SK-N-SH treated with all-trans-retinoic acid at 6 μM for 48 hours (cell line): ENCODE measurements around the gene PLCB3.

ENCODE experiments used
- ARNTL ChIP-seq: fragments of 450-650 bp; formaldehyde crosslinking; IDR thresholded peaks from 2 replicates; pipeline ENCODE4 v1.5.0; 2020; ENCODE audit warnings: low read depth, mild to moderate bottlenecking, moderate library complexity, borderline replicate concordance
- PPARA ChIP-seq: fragments of 250-450 bp; sonication (Bioruptor Pico); IDR thresholded peaks from 2 replicates; pipeline ENCODE4 v1.5.0; 2020; ENCODE audit warnings: mild to moderate bottlenecking, borderline replicate concordance
- TCF4 ChIP-seq: fragments of 250-450 bp; sonication (Bioruptor Pico); IDR thresholded peaks from 2 replicates; pipeline ENCODE4 v1.8.0; 2021; ENCODE audit warnings: mild to moderate bottlenecking, moderate library complexity, borderline replicate concordance
- TOX ChIP-seq: fragments of 250-450 bp; sonication (Bioruptor Pico); IDR thresholded peaks from 2 replicates; pipeline ENCODE4 v1.8.0; 2021; ENCODE audit warnings: mild to moderate bottlenecking, moderate library complexity, borderline replicate concordance
- ZFP3 ChIP-seq: fragments of 250-450 bp; sonication (Bioruptor Pico); IDR thresholded peaks from 2 replicates; pipeline ENCODE4 v1.5.0; 2020; ENCODE audit warnings: mild to moderate bottlenecking, moderate library complexity
- ZNF8 ChIP-seq: fragments of 450-650 bp; formaldehyde crosslinking; IDR thresholded peaks from 2 replicates; pipeline ENCODE4 v1.5.0; 2020; ENCODE audit warnings: mild to moderate bottlenecking, moderate library complexity
- TF ChIP-seq, protein P1 (sequence below): fragments of 250-450 bp; sonication (Bioruptor Pico); IDR thresholded peaks from 2 replicates; pipeline ENCODE4 v1.8.0; 2020; ENCODE audit warnings: mild to moderate bottlenecking, moderate library complexity, borderline replicate concordance
- TF ChIP-seq, protein P2 (sequence below): fragments of 250-450 bp; sonication (Bioruptor Pico); IDR thresholded peaks from 2 replicates; pipeline ENCODE4 v1.5.1; 2020; ENCODE audit warnings: low read depth, mild to moderate bottlenecking, moderate library complexity
- TF ChIP-seq, protein P3 (sequence below): fragments of 250-450 bp; sonication (Bioruptor Pico); IDR thresholded peaks from 2 replicates; pipeline ENCODE4 v1.5.1; 2021; ENCODE audit warnings: mild to moderate bottlenecking, moderate library complexity

DNA sequence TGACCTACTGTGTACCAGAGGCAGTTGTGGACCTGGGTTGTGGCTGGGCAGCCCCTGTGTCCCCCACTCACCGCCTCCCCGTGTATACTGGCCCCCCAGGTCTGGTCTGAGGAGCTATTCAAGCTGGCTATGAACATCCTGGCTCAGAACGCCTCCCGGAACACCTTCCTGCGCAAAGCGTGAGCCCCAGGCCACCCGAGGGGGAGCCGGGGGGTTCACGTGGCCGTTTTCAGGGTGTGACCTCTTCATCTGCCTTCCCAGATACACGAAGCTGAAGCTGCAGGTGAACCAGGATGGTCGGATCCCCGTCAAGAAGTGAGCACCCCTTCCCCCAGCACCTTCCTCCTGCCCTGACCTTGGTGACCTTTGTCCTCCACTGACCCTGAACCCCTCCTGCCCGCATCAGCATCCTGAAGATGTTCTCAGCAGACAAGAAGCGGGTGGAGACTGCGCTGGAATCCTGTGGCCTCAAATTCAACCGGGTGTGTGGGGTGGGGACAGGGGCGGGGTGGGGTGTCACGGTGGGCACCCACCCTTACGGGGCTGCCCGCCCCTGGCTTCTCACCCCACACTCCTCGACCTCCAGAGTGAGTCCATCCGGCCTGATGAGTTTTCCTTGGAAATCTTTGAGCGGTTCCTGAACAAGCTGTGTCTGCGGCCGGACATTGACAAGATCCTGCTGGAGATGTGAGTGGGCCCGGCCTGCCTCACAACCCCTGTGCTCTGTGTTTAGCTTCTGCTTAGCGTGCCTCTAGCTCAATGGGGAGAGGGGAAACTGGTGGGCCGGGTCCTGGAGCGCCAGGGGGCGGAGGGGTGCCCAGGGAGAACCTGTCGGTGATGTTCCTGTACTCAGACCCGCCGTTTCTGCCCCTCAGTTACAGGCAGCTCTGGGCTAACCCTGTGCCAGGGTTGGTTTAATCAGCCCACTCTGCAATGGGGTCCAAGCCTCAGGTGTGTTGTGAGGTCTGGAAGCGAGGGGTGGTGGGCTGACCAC, 4.1 kb downstream of the PLCB3 start:
- no peak for TF ChIP-seq PPARA (CRISPR knock-in tag)
- TF ChIP-seq, protein P1, sequence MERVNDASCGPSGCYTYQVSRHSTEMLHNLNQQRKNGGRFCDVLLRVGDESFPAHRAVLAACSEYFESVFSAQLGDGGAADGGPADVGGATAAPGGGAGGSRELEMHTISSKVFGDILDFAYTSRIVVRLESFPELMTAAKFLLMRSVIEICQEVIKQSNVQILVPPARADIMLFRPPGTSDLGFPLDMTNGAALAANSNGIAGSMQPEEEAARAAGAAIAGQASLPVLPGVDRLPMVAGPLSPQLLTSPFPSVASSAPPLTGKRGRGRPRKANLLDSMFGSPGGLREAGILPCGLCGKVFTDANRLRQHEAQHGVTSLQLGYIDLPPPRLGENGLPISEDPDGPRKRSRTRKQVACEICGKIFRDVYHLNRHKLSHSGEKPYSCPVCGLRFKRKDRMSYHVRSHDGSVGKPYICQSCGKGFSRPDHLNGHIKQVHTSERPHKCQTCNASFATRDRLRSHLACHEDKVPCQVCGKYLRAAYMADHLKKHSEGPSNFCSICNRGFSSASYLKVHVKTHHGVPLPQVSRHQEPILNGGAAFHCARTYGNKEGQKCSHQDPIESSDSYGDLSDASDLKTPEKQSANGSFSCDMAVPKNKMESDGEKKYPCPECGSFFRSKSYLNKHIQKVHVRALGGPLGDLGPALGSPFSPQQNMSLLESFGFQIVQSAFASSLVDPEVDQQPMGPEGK (CRISPR knock-in tag) = no peak
- no peak for TF ChIP-seq ZFP3 (CRISPR knock-in tag)
- TF ChIP-seq ARNTL (CRISPR knock-in tag) = no peak
- TF ChIP-seq, protein P2, sequence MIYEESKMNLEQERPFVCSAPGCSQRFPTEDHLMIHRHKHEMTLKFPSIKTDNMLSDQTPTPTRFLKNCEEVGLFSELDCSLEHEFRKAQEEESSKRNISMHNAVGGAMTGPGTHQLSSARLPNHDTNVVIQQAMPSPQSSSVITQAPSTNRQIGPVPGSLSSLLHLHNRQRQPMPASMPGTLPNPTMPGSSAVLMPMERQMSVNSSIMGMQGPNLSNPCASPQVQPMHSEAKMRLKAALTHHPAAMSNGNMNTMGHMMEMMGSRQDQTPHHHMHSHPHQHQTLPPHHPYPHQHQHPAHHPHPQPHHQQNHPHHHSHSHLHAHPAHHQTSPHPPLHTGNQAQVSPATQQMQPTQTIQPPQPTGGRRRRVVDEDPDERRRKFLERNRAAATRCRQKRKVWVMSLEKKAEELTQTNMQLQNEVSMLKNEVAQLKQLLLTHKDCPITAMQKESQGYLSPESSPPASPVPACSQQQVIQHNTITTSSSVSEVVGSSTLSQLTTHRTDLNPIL = no peak
- TF ChIP-seq, protein P3, sequence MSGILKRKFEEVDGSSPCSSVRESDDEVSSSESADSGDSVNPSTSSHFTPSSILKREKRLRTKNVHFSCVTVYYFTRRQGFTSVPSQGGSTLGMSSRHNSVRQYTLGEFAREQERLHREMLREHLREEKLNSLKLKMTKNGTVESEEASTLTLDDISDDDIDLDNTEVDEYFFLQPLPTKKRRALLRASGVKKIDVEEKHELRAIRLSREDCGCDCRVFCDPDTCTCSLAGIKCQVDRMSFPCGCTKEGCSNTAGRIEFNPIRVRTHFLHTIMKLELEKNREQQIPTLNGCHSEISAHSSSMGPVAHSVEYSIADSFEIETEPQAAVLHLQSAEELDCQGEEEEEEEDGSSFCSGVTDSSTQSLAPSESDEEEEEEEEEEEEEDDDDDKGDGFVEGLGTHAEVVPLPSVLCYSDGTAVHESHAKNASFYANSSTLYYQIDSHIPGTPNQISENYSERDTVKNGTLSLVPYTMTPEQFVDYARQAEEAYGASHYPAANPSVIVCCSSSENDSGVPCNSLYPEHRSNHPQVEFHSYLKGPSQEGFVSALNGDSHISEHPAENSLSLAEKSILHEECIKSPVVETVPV (CRISPR knock-in tag) = no peak
- TF ChIP-seq TCF4 (CRISPR knock-in tag) = no peak
- TF ChIP-seq ZNF8 (CRISPR knock-in tag) = no peak
- TF ChIP-seq TOX = no peak
